ENCODE measurements around the gene FAM111B.
A peak's percentile ranks its signal among the peaks of the same experiment; 100 is the strongest.

FAM111B gene

DNA sequence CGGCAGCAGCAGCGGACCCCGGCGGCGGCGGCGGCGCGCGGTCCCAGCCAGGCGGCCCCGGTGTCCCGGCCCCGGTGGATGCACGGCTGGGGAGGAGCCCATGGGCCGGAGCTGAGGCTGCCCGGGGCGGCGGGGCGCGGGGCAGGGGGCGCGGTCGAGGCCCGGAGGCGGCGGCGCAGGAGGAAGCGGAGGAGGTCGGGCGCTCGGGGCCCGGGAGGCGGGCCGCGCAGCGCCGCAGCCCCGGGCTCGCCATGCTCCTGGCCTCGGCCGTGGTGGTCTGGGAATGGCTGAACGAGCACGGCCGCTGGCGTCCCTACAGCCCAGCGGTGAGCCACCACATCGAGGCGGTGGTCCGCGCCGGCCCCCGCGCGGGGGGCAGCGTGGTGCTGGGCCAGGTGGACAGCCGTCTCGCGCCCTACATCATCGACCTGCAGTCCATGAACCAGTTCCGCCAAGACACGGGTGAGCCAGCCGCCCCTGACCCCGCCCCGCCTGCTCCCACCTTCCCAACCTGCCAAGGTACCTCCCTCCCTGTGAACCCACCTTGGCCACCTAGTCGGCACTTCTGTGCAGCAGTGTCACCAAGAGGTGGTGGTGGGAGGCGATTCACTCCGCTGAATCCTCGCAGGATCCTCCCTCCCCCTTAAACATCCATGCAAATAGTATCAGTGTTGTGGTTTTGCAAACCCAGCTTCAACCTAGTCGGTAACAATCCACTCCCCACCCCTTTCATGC is 65.5 kb downstream of the FAM111B start:
- H2BK5ac ChIP-seq (ENCODE audit: low read depth, low read length, poor library complexity, severe bottlenecking) = no peak overlapping the region
- H3K36me3 ChIP-seq (ENCODE audit: control insufficient read depth in 1 of 2, insufficient read depth in 2 of 2, low read depth in 1 of 2, low read length in 2 of 2) = no peaks in the 10 kb centered on the region
- peak overlapping the region; percentile 50 for H4K8ac ChIP-seq (ENCODE audit: low read length)
- no peak overlapping the region for H2BK12ac ChIP-seq (ENCODE audit: low read length in 2 of 2)
- WGBS = 1% methylated on average over 15 of the region's 70 CpGs
- peak overlapping the region; percentile 51 for H2AFZ ChIP-seq (ENCODE audit: low read depth, low read length)
- no peaks in the 10 kb centered on the region for H3K9me3 ChIP-seq (ENCODE audit: control insufficient read depth, low read length)
- peak overlapping the region in 1 of 2 experiments; percentile 67 for H3K18ac ChIP-seq (ENCODE audit: low read depth in 1 of 2, low read length in 2 of 2)
- H3K4ac ChIP-seq (ENCODE audit: low read depth in 1 of 2, low read length in 2 of 2) = no peak overlapping the region
- H4K91ac ChIP-seq (ENCODE audit: low read length) = peak overlapping the region; percentile 28
- H3K27me3 ChIP-seq (ENCODE audit: control insufficient read depth in 1 of 2, insufficient read depth in 1 of 2, low read length in 2 of 2) = peaks cover 10 to 47% of the 10 kb centered on the region in 2 experiments
- no peak overlapping the region for H3K14ac ChIP-seq (ENCODE audit: low read length in 2 of 2)
- peak overlapping the region in 1 of 2 experiments; percentile 26 for H3K23ac ChIP-seq (ENCODE audit: low read length in 2 of 2)
- H3K79me1 ChIP-seq (replicated peaks; ENCODE audit: low read length, poor library complexity, severe bottlenecking) = no peaks in the 10 kb centered on the region
- peak overlapping the region; percentile 99 for H3K4me2 ChIP-seq (ENCODE audit: low read length, poor library complexity, severe bottlenecking)
- H3K27ac ChIP-seq (ENCODE audit: low read length, poor library complexity, severe bottlenecking) = no peak overlapping the region
- H2BK120ac ChIP-seq (ENCODE audit: low read depth, low read length) = no peak overlapping the region
- peak overlapping the region; percentile 66 to 86 for H3K4me3 ChIP-seq (ENCODE audit: insufficient read depth in 1 of 2, low read depth in 1 of 2, low read length in 2 of 2)
- peaks cover 21% of the 10 kb centered on the region for H3K4me1 ChIP-seq (ENCODE audit: control insufficient read depth, insufficient read depth, low read depth, low read length)
- H3K9ac ChIP-seq (ENCODE audit: low read length) = peak overlapping the region; percentile 62
- H2AK5ac ChIP-seq (ENCODE audit: low read length, severe bottlenecking) = no peak overlapping the region
- no peak for DNase-seq
- H2BK15ac ChIP-seq (ENCODE audit: low read depth, poor library complexity, severe bottlenecking) = peak overlapping the region; percentile 57

DNA sequence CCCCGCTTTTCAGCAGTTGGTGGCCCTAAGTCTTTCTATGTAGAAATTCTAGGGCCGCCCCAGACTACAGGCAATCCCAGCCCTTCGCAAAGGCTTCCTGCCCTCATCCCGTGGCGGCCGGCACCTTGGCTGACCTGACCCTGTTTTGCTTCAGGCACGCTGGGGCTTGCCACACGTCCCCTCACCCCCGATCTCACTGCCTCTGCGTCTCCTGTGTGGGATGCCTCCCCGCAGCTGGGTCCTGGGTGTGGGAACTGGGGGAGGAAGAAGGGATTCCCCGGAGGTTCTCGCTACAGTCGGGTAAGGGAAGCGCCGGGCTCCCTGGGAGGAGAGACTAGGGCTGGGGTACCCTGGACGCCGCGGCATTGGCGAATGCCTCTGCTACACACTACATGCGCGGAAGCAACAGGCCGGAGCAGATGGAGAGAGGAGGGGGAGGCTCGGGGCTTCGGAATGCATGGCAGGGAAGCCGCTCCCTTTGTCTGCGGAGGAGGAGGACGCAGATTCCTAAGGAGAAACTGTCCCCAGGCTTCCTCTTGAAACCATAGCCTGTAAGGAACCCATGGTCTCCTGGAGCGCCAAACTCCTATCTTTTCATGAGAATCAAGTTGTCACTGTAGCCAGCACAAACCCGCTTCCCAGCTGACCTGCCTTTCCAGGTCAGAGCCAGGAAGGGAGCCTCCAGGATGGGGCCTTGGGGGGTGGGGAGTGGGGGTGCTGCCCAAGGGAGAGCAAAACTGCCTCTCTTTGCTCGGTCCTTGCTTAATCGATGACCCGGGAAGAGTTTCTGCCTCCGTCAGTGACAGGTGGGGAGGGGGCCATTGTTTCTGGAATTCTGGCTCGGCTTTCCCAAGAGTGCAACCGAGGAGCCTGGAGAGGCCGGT is 66.3 kb downstream of the FAM111B start:
- Histone ChIP-seq H2BK15ac (ENCODE audit: low read depth, poor library complexity, severe bottlenecking) (no peak overlapping the region), H2AFZ (ENCODE audit: low read depth, low read length) (peak overlapping the region; percentile 60), H3K9ac (ENCODE audit: low read length) (peak overlapping the region; percentile 62), H3K79me1 (replicated peaks; ENCODE audit: low read length, poor library complexity, severe bottlenecking) (no peaks in the 10 kb centered on the region), H3K4me1 (ENCODE audit: control insufficient read depth, insufficient read depth, low read depth, low read length) (peaks cover 21% of the 10 kb centered on the region), H3K27ac (ENCODE audit: low read length, poor library complexity, severe bottlenecking) (no peak overlapping the region), H3K14ac (ENCODE audit: low read length in 2 of 2) (peak overlapping the region in 1 of 2 experiments; percentile 35), H4K91ac (ENCODE audit: low read length) (no peak overlapping the region), H2BK5ac (ENCODE audit: low read depth, low read length, poor library complexity, severe bottlenecking) (no peak overlapping the region), H3K23ac (ENCODE audit: low read length in 2 of 2) (no peak overlapping the region), H2BK120ac (ENCODE audit: low read depth, low read length) (no peak overlapping the region), H3K18ac (ENCODE audit: low read depth in 1 of 2, low read length in 2 of 2) (peak overlapping the region in 1 of 2 experiments; percentile 28), H3K4me2 (ENCODE audit: low read length, poor library complexity, severe bottlenecking) (peak overlapping the region; percentile 99), H2AK5ac (ENCODE audit: low read length, severe bottlenecking) (no peak overlapping the region), H2BK12ac (ENCODE audit: low read length in 2 of 2) (no peak overlapping the region), H4K8ac (ENCODE audit: low read length) (peak overlapping the region; percentile 47), H3K4ac (ENCODE audit: low read depth in 1 of 2, low read length in 2 of 2) (no peak overlapping the region), H3K4me3 (ENCODE audit: insufficient read depth in 1 of 2, low read depth in 1 of 2, low read length in 2 of 2) (peak overlapping the region; percentile 42 to 80), H3K9me3 (ENCODE audit: control insufficient read depth, low read length) (no peaks in the 10 kb centered on the region), H3K27me3 (ENCODE audit: control insufficient read depth in 1 of 2, insufficient read depth in 1 of 2, low read length in 2 of 2) (peaks cover 10 to 50% of the 10 kb centered on the region in 2 experiments), H3K36me3 (ENCODE audit: control insufficient read depth in 1 of 2, insufficient read depth in 2 of 2, low read depth in 1 of 2, low read length in 2 of 2) (no peaks in the 10 kb centered on the region)
- DNase-seq = peak; percentile 36
- under 1% methylated on average over 34 of the region's 37 CpGs for WGBS

DNA sequence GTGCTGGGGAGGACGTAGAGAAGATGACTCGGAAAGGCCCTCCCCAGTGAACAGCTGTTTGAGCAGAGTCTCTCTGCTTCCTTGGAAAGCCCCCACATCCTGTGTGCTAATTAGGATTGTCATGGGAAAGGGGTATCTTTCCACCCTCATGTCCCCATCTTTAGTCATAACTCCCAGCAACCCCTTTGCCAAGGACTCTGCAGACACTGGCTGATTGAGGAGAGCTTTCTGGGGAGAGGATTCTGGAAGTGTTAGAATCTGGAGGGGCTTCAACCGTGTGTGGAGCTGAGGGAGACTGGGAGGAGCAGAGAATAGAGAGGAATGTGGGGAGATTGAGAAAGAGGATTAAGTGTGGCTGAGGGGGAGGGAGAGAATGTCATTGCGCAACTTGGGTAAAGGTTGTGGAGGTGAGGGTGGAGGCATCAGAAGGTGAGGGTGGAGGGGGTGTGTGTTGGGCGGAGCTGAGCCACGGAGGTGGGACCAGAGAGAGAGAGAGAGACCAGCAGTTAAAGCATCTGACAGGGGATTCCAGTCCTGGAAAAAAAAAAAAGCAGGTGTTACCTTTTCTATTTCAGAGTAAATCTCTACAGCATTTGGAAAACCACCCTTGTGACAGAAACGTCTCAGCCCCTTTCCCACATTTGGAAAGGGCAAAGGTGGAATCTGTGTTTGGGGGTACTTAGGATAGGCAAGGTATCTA is 67.1 kb downstream of the FAM111B start:
- H2BK120ac ChIP-seq (ENCODE audit: low read depth, low read length) = no peak overlapping the region
- WGBS = 39% methylated on average over 5 of the region's 7 CpGs
- no peak overlapping the region for H3K23ac ChIP-seq (ENCODE audit: low read length in 2 of 2)
- H2AK5ac ChIP-seq (ENCODE audit: low read length, severe bottlenecking) = no peak overlapping the region
- H4K91ac ChIP-seq (ENCODE audit: low read length) = no peak overlapping the region
- H2BK5ac ChIP-seq (ENCODE audit: low read depth, low read length, poor library complexity, severe bottlenecking) = no peak overlapping the region
- peaks cover 21% of the 10 kb centered on the region for H3K4me1 ChIP-seq (ENCODE audit: control insufficient read depth, insufficient read depth, low read depth, low read length)
- no peak overlapping the region for H3K27ac ChIP-seq (ENCODE audit: low read length, poor library complexity, severe bottlenecking)
- H3K4ac ChIP-seq (ENCODE audit: low read depth in 1 of 2, low read length in 2 of 2) = no peak overlapping the region
- no peak overlapping the region for H3K9ac ChIP-seq (ENCODE audit: low read length)
- no peaks in the 10 kb centered on the region for H3K36me3 ChIP-seq (ENCODE audit: control insufficient read depth in 1 of 2, insufficient read depth in 2 of 2, low read depth in 1 of 2, low read length in 2 of 2)
- no peak overlapping the region for H2BK15ac ChIP-seq (ENCODE audit: low read depth, poor library complexity, severe bottlenecking)
- no peak overlapping the region for H2BK12ac ChIP-seq (ENCODE audit: low read length in 2 of 2)
- no peak overlapping the region for H3K14ac ChIP-seq (ENCODE audit: low read length in 2 of 2)
- no peak overlapping the region for H2AFZ ChIP-seq (ENCODE audit: low read depth, low read length)
- DNase-seq = peak; percentile 64
- H3K18ac ChIP-seq (ENCODE audit: low read depth in 1 of 2, low read length in 2 of 2) = no peak overlapping the region
- no peaks in the 10 kb centered on the region for H3K9me3 ChIP-seq (ENCODE audit: control insufficient read depth, low read length)
- peak overlapping the region in 1 of 2 experiments; percentile 43 for H3K4me3 ChIP-seq (ENCODE audit: insufficient read depth in 1 of 2, low read depth in 1 of 2, low read length in 2 of 2)
- no peak overlapping the region for H4K8ac ChIP-seq (ENCODE audit: low read length)
- H3K4me2 ChIP-seq (ENCODE audit: low read length, poor library complexity, severe bottlenecking) = peak overlapping the region; percentile 24
- no peaks in the 10 kb centered on the region for H3K79me1 ChIP-seq (replicated peaks; ENCODE audit: low read length, poor library complexity, severe bottlenecking)
- H3K27me3 ChIP-seq (ENCODE audit: control insufficient read depth in 1 of 2, insufficient read depth in 1 of 2, low read length in 2 of 2) = peaks cover 10 to 54% of the 10 kb centered on the region in 2 experiments
